Lower leg skin (tissue), 3 donors: ENCODE measurements around the gene TMEM132D.

ENCODE experiments used
- POLR2A ChIP-seq, 2 donors: fragments of 450-650 bp; IDR thresholded peaks; one replicate each; pipeline ENCODE4 v1.6.1; 2016 to 2017; ENCODE audit warnings: antibody characterized with exemption in 2 of 2, mild to moderate bottlenecking in 1 of 2, moderate library complexity in 1 of 2
- TF ChIP-seq, protein P1 (sequence below), 3 donors: fragments of 450-650 bp; IDR thresholded peaks; one replicate each; pipeline ENCODE4 v1.5.1; 2016; ENCODE audit warnings: antibody characterized with exemption in 3 of 3, mild to moderate bottlenecking in 3 of 3, moderate library complexity in 2 of 3

DNA sequence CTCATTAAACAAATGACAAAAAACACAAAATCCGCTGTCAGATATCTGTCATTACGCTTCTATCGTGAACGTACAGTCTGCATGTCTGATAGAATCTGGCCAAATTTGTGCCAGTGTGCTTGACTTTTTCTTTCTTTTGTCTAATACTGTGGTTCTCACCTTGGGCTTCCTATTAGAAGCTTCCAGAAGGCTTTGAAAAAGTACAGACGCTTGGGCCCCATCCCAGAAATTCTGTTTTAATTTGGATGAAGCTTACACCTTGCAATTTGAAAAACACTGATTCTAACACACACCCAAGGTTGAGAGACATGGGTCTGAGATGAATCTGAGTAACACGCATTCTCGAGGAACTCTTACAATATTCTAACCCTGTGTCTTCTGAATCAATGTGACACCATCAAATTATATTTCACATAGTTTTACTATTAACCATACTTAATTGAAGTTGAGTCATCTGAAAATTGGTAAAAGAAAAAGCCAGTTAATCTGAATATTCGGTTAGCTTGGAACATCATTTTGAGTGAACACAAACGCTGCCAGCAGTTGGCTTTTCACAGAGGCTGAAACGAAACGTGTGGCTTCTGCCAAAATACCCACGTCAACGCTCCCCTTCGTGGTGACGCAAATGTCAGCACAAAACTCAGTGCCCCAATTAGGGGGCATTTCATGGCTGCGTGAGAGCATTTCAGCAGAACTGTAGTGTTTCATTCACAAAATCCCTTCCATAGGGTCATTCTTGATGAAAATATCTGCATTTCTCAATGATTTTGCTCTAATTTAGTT, 420.5 kb downstream of the TMEM132D start:
- TF ChIP-seq, protein P1, sequence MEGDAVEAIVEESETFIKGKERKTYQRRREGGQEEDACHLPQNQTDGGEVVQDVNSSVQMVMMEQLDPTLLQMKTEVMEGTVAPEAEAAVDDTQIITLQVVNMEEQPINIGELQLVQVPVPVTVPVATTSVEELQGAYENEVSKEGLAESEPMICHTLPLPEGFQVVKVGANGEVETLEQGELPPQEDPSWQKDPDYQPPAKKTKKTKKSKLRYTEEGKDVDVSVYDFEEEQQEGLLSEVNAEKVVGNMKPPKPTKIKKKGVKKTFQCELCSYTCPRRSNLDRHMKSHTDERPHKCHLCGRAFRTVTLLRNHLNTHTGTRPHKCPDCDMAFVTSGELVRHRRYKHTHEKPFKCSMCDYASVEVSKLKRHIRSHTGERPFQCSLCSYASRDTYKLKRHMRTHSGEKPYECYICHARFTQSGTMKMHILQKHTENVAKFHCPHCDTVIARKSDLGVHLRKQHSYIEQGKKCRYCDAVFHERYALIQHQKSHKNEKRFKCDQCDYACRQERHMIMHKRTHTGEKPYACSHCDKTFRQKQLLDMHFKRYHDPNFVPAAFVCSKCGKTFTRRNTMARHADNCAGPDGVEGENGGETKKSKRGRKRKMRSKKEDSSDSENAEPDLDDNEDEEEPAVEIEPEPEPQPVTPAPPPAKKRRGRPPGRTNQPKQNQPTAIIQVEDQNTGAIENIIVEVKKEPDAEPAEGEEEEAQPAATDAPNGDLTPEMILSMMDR (IDR thresholded peaks at IDR 0.05): no peak
- no peak for TF ChIP-seq POLR2A (IDR thresholded peaks at IDR 0.05)
